Central memory CD8-positive, alpha-beta T cell (primary cell): ENCODE results near the gene PRKCA.

Experiments
- ATAC-seq: fragments of 150-1000 bp; cut with Tn5 transposase; replicated peaks from 2 replicates; pipeline ENCODE4 v1.10.0; 2022; ENCODE audit warnings: mild to moderate bottlenecking, moderate FRiP score, moderate number of reproducible peaks; ENCODE audit not compliant: poor library complexity, severe bottlenecking; ENCODE audit errors: extremely low read depth
- DNase-seq, 2 donors: peaks; one replicate each; pipeline ENCODE4 v3.0.0; 2021; ENCODE audit warnings: low spot score in 2 of 2
- H3K27ac Mint-ChIP-seq: one replicate; pipeline ENCODE4 v1.8.0; 2022; ENCODE audit warnings: low read depth, mild to moderate bottlenecking, moderate library complexity, mixed read lengths
- H3K27me3 Mint-ChIP-seq: one replicate; pipeline ENCODE4 v1.8.0; 2022; ENCODE audit warnings: mixed read lengths
- H3K36me3 Mint-ChIP-seq: one replicate; pipeline ENCODE4 v1.8.0; 2022; ENCODE audit warnings: mild to moderate bottlenecking, moderate library complexity, mixed read lengths; ENCODE audit not compliant: insufficient read depth
- H3K4me1 Mint-ChIP-seq: one replicate; pipeline ENCODE4 v1.8.0; 2022; ENCODE audit warnings: mixed read lengths
- H3K4me3 Mint-ChIP-seq: one replicate; pipeline ENCODE4 v1.8.0; 2022; ENCODE audit warnings: mild to moderate bottlenecking, moderate library complexity, mixed read lengths
- H3K9me3 Mint-ChIP-seq: one replicate; pipeline ENCODE4 v1.8.0; 2022; ENCODE audit warnings: mixed read lengths

Gene PRKCA

GRCh38 chr17:66817750-66818149, 515.3 kb downstream of the PRKCA start:
- peaks cover 5% of the 10 kb centered on the region for H3K9me3 Mint-ChIP-seq

GRCh38 chr17:66819466-66819865, 517.1 kb downstream of the PRKCA start:
- no peak overlapping the region for H3K27ac Mint-ChIP-seq
- no peaks in the 10 kb centered on the region for H3K4me1 Mint-ChIP-seq
- ATAC-seq (no peak), DNase-seq (no peak)
- H3K36me3 Mint-ChIP-seq, result no peaks in the 10 kb centered on the region
- H3K27me3 Mint-ChIP-seq, result peaks cover 61% of the 10 kb centered on the region
- no peak overlapping the region for H3K4me3 Mint-ChIP-seq
- H3K9me3 Mint-ChIP-seq, result peaks cover 5% of the 10 kb centered on the region

More at GRCh38 chr17:66817750-66818149, 515.3 kb downstream of the PRKCA start:
- no peaks in the 10 kb centered on the region for H3K4me1 Mint-ChIP-seq
- H3K27ac Mint-ChIP-seq, result no peak overlapping the region
- DNase-seq (no peak), ATAC-seq (no peak)
- no peaks in the 10 kb centered on the region for H3K36me3 Mint-ChIP-seq
- peaks cover 65% of the 10 kb centered on the region for H3K27me3 Mint-ChIP-seq
- H3K4me3 Mint-ChIP-seq, result no peak overlapping the region

GRCh38 chr17:66822009-66822408, 519.6 kb downstream of the PRKCA start:
- DNase-seq (no peak), ATAC-seq (no peak)
- H3K27ac Mint-ChIP-seq, result no peak overlapping the region
- no peak overlapping the region for H3K4me3 Mint-ChIP-seq
- H3K4me1 Mint-ChIP-seq, result no peaks in the 10 kb centered on the region
- peaks cover 65% of the 10 kb centered on the region for H3K27me3 Mint-ChIP-seq
- no peaks in the 10 kb centered on the region for H3K36me3 Mint-ChIP-seq
- peaks cover 5% of the 10 kb centered on the region for H3K9me3 Mint-ChIP-seq

DNA sequence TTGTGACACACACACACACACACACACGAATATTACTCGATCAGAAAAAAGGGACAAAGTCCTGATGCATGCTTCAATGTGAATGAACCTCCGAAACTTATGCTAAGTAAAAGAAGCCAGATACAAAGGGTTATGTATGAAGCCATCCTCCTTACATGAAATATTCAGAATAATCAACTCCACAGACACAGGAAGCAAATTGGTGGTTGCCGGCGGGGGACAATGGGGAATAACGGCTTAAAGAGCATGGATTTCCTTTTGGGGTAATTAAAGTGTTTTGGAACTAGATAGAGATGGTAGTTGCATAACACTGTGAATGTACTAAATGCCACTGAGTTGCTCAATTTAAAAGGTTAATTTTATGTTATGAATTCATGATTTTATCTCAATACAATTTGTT, 524.4 kb downstream of the PRKCA start:
- Mint-ChIP-seq H3K36me3 (no peaks in the 10 kb centered on the region), H3K4me1 (no peaks in the 10 kb centered on the region), H3K9me3 (no peaks in the 10 kb centered on the region), H3K4me3 (no peak overlapping the region), H3K27me3 (peaks cover 76% of the 10 kb centered on the region), H3K27ac (no peak overlapping the region)
- no peak for ATAC-seq
- no peak for DNase-seq

GRCh38 chr17:66829386-66829864, 527.0 kb downstream of the PRKCA start:
- peaks cover 84% of the 10 kb centered on the region for H3K27me3 Mint-ChIP-seq

DNA sequence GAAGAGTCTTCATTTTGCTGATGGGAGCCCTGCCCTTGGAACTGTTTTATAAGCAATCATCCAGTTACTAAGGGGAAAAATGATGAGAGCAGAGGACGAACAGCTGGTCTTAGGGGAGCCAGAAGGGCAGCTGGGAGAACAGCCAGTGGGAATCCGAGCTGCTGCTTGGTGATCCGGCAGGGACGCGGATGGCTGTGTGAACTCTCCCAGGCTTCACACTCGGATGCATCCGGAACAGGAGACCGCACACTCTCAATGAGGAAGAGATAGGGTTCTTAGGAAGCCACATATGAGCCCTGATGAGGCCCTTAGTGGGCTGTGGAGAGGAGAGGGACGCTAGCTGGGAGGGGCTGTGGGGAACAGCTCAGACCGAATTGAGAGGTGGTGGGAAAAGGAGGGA, 527.5 kb downstream of the PRKCA start:
- H3K27ac Mint-ChIP-seq, result no peak overlapping the region
- H3K9me3 Mint-ChIP-seq, result no peaks in the 10 kb centered on the region
- no peak for ATAC-seq

More at GRCh38 chr17:66829386-66829864, 527.0 kb downstream of the PRKCA start:
- no peaks in the 10 kb centered on the region for H3K9me3 Mint-ChIP-seq
- no peaks in the 10 kb centered on the region for H3K4me1 Mint-ChIP-seq
- no peak for DNase-seq
- no peak for ATAC-seq
- H3K4me3 Mint-ChIP-seq, result no peak overlapping the region
- H3K36me3 Mint-ChIP-seq, result no peaks in the 10 kb centered on the region
- no peak overlapping the region for H3K27ac Mint-ChIP-seq

GRCh38 chr17:66830451-66830850, 528.0 kb downstream of the PRKCA start:
- Mint-ChIP-seq H3K27me3 (peaks cover 75% of the 10 kb centered on the region), H3K4me1 (no peaks in the 10 kb centered on the region)
- no peak for ATAC-seq

More for the DNA sequence above, 527.5 kb downstream of the PRKCA start:
- DNase-seq, result no peak
- Mint-ChIP-seq H3K36me3 (no peaks in the 10 kb centered on the region), H3K4me3 (no peak overlapping the region), H3K4me1 (no peaks in the 10 kb centered on the region), H3K27me3 (peaks cover 79% of the 10 kb centered on the region)

DNA sequence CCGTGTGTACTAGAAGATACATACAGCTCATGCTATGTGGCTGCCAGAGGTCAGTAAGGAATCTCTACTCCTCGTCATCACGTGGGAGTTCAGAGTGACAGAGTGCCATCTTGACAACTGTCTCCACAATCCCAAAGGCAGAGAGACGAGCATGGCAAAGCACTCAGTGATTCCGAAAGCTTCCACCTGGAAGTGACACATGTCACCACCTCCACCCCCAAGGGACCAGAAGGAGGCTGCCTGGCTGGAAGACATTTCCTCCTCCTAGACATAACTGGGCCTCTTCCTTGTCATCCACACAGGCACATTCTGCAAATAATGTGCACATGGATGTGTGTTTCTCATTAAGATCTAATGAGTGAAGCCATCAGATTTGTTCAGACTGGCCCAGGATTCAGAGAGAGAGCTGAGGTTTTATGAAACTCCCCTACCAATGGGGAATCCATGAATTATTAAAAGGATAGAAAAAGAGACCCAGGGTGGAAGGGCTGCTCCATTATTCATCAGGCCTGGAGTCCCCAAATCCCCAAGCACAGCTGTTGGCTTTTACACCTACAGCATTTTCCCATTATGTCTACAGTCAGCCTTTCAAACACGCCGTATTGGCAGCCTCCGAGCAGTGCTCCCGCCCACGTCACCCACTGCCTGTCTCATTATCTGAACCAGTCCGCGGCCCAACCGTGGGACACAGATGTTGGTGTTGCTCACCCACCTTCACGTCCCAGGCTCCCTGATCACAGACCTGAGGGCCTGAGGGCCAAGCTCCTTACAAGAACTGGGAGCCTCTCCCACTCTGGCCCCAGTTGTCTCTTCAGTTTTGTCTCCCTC, 529.2 kb downstream of the PRKCA start:
- Mint-ChIP-seq H3K4me3 (no peak overlapping the region), H3K27ac (no peak overlapping the region), H3K27me3 (peaks cover 78% of the 10 kb centered on the region), H3K36me3 (no peaks in the 10 kb centered on the region), H3K4me1 (no peaks in the 10 kb centered on the region), H3K9me3 (no peaks in the 10 kb centered on the region)
- no peak for DNase-seq
- ATAC-seq, result no peak

More at GRCh38 chr17:66830451-66830850, 528.0 kb downstream of the PRKCA start:
- H3K36me3 Mint-ChIP-seq, result no peaks in the 10 kb centered on the region
- H3K9me3 Mint-ChIP-seq, result no peaks in the 10 kb centered on the region
- DNase-seq, result no peak
- no peak overlapping the region for H3K4me3 Mint-ChIP-seq
- no peak overlapping the region for H3K27ac Mint-ChIP-seq

DNA sequence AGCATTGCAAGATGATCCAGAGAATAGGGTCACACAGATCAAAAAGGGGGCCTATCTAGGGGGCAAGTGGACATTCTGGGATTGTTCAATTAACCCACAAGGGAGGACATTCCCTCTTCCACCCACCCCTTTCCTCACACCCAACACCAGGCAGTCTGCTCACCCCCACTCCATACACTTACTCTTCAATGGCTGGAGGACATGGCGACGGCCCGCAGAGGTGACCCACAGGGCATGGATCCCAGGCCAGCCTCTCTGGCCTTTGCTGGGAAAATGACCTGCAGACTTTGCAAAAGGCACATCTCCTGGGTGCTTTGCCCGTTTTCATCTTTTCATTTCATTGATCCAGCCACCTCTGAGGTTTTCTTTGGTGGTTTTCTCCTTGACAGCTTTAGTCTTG, 530.8 kb downstream of the PRKCA start:
- no peak overlapping the region for H3K4me3 Mint-ChIP-seq
- peaks cover 72% of the 10 kb centered on the region for H3K27me3 Mint-ChIP-seq
- no peaks in the 10 kb centered on the region for H3K36me3 Mint-ChIP-seq
- H3K27ac Mint-ChIP-seq, result no peak overlapping the region
- no peaks in the 10 kb centered on the region for H3K4me1 Mint-ChIP-seq
- no peak for DNase-seq
- no peak for ATAC-seq
- no peaks in the 10 kb centered on the region for H3K9me3 Mint-ChIP-seq

- H3K4me3 Mint-ChIP-seq, result no peak overlapping the region
- no peaks in the 10 kb centered on the region for H3K9me3 Mint-ChIP-seq
- H3K27ac Mint-ChIP-seq, result no peak overlapping the region
Measured at GRCh38 chr17:66834426-66834918, 532.1 kb downstream of the PRKCA start.

GRCh38 chr17:66834919-66835454, 532.6 kb downstream of the PRKCA start, which contains the start of gene CACNG5:
Gene CACNG5 (plus strand): TSS chr17:66835117. CDS start chr17:66877333, 42,216 bp downstream.
- no peak for DNase-seq
- no peak for ATAC-seq
- H3K36me3 Mint-ChIP-seq, result no peaks in the 10 kb centered on the region
- no peaks in the 10 kb centered on the region for H3K9me3 Mint-ChIP-seq
- peaks cover 54% of the 10 kb centered on the region for H3K27me3 Mint-ChIP-seq
- H3K4me1 Mint-ChIP-seq, result no peaks in the 10 kb centered on the region
- H3K27ac Mint-ChIP-seq, result no peak within 1 kb of the TSS
- H3K4me3 Mint-ChIP-seq, result no peak within 1 kb of the TSS

More at GRCh38 chr17:66834426-66834918, 532.1 kb downstream of the PRKCA start:
- DNase-seq (no peak), ATAC-seq (no peak)
- Mint-ChIP-seq H3K36me3 (no peaks in the 10 kb centered on the region), H3K4me1 (no peaks in the 10 kb centered on the region), H3K27me3 (peaks cover 59% of the 10 kb centered on the region)

- Mint-ChIP-seq H3K9me3 (no peaks in the 10 kb centered on the region), H3K36me3 (no peaks in the 10 kb centered on the region), H3K27ac (no peak overlapping the region), H3K27me3 (peaks cover 50% of the 10 kb centered on the region), H3K4me3 (no peak overlapping the region), H3K4me1 (no peaks in the 10 kb centered on the region)
- no peak for DNase-seq
- ATAC-seq, result no peak
Measured at GRCh38 chr17:66835476-66835875, 533.1 kb downstream of the PRKCA start.
